ENCODE results near the gene PPP1R9A.
A peak's percentile ranks its signal among the peaks of the same experiment; 100 is the strongest.

Gene PPP1R9A

DNA sequence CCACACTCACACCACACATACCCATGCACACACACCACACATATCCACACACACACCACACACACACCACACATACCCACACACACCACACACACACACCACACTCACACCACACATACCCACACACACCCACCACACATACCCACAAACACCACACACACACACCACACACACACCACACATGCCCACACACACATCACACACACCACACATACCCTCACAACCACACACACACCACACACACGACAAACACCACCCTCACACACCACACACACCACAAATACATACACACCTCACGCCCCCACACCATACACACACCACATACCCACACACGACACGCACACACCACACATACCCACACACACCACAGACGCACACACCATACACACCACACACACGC lies 297.2 kb downstream of the PPP1R9A start:
- no peak for DNase-seq (ENCODE audit: low spot score)

DNA sequence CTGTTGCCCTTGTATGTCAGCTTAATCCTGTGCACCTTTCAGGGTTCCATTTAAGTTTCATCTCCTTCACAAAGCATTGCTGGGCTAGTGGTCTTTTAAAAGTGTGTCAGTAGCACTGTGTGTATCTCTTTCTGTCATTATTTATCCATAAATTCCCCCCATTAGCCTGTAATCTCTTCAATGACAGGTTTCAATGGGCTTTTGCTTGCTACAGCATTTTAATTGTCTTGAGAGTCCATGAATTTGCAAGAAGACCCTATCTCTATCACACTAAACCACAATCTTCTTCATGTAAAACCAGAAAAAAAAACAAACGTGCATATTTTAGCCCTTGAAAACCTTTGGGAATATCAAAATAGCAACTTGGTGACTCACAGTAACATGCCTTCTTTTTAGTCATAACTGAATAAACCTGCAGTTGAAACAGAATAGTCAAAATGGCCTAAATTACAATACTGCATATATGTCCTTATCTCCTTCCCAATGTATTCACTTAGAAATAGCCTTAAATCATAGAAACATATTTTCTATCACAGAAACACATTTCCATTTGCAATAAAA lies 298.4 kb downstream of the PPP1R9A start:
- no peak for DNase-seq (ENCODE audit: low spot score)

DNA sequence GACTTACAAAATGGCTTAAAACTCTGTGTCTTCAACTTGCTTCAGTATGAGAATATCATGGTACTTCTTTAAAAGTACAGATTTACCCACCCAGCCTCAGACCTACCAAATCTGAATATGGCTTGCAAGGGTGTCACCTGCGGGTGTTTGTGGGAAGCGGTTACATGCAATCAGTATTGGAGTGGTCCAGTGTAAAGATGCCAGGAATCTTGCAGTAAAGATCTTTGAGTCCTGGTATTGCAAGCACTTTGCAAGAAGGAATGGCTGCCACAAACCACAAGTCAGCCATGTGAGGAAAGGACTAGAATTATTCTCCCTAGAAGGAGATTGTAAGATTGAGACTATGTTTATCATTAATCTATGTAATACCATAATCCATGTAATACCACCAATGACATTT lies 301.9 kb downstream of the PPP1R9A start:
- no peak for DNase-seq (ENCODE audit: low spot score)

DNA sequence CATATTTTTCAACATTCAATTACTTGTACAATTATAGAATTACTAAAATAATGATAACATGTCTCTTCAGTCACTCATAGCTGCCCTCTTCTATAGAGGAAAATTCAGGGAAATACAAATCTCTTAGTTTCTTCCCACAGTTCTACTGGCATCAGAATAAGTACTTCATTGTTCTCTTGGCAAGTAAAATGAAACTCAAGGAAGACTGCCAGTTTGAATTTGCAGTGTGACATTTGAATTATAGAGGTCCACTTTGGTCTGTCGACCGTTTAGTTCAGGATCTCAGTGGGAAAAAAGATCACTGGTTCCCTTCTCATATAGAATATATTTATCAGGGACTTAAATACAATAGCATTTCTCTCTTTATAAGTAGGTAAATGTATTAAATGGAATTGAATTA lies 302.4 kb downstream of the PPP1R9A start:
- DNase-seq (ENCODE audit: low spot score), result peak; percentile 82

DNA sequence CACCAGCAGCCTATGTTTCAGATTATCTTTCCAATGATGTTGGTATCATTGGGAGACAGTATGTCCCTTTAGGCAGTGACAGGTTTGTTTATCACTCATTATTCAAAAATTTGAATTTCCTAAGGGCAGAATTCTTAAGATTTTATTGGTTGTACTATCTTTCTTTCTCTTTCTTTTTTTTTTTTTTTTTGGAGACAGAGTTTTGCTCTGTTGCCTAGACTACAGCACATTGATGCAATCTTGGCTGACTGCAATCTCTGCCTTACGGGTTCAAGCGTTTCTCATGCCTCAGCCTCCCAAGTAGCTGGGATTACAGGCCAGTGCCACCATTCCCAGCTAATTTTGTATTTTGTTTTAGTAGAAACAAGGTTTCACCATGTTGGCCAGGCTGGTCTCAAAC lies 305.8 kb downstream of the PPP1R9A start:
- no peak for DNase-seq (ENCODE audit: low spot score)

DNA sequence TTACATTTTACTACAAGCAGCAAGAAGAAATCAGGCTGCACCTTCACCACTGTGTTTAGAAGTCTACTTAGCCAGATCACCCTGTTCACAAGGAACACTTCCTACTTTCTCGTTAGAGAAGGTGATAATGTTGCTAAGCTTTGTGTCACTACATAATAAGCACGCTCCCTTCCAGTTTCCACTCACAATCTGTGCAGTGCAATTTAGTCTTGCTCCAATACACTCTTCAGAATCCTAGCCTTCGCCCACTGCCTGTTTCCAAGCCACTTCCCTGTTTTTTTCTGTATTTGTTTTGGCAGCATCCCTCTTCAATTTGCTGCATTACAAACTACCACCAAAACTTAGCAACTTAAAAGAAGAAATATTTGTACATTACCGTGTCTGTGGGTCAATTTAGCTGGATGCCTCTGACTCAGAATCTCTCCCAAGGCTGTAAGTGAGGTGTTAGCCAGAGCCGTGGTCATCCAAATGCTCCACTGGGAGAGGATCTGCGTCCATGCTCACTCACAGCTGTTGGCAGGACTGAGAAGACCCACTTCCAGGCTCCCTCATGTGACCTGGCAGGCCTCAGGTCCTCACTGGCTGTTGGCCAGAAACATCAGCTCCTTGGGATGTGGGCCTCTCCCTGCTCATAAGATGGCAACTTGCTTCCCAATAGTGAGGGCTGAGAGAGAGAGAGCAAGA lies 306.6 kb downstream of the PPP1R9A start:
- DNase-seq (ENCODE audit: low spot score), result peak; percentile 44

DNA sequence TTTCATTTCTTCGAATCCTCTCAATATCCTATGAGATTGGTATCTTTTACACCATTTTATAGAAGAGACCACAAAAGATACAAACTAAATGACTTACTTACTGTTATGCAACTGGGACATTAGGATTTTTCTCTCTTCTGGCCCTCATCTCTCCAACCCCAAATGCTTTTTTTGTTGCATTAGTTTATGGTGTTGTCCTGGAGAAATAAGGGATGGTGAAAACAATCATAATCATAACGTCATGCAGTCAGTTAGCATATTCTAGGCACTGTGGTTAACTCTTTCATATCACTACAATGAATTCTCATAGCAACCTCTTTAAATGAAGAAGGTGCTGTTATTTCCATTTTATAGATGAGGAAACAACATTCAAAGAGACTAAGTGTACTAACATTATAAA lies 312.3 kb downstream of the PPP1R9A start:
- no peak for DNase-seq (ENCODE audit: low spot score)

DNA sequence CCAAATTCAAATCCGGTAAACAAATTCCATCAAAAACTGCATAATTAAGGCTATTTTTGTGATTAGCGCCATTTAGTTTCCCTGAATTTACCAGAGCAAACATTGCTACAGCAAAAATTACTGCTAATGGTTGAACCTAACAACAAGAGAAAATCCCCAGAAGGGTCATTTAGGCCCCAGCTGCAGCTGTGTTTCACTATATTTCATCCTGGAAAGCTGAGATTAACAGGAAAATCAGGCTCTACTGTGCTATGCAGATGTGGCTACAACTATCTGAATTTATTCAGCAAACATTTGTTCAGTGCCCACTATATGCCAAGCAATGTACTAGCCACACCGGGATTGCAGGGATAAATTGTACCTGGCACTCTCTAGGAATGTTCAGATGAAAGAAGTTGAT lies 312.9 kb downstream of the PPP1R9A start:
- DNase-seq (ENCODE audit: low spot score), result no peak

DNA sequence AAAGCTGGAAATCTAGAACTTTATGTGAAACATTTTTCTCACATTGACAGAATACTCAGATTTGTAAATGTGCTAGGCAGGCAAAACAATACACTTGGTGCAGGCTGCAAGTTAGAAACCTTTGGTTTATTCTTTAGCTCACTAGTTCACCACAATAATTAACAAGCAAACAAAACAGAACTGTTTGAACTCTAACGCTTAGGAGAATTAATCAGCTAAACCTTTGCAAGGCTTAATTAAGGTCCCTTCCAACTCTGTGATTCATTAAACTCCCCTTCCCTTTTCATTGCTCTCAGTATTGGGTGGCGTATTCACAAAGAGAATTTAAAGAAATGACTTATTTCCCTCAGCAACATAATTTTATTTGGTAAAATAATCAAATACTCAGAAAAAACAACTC lies 317.9 kb downstream of the PPP1R9A start:
- no peak for DNase-seq (ENCODE audit: low spot score)

DNA sequence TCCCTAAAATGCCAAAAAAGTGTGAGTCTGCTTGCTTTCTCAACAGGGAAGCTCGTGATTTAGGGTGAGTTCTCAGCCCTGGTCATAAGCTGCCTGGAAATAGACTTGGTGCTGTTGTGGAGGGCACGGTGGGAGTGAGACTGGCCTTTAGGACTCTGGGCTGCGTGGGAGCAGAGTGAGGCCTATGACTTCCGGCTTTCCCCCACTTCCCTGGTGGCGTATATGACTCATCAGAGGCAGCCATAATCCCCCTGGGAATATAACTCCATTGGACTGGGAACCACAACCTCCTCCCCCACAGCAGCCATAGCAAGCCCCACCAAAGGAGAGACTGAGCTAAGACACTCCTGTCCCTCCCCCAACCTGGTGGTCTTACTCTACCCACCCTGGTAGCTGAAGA lies 321.9 kb downstream of the PPP1R9A start:
- DNase-seq (ENCODE audit: low spot score), result no peak

DNA sequence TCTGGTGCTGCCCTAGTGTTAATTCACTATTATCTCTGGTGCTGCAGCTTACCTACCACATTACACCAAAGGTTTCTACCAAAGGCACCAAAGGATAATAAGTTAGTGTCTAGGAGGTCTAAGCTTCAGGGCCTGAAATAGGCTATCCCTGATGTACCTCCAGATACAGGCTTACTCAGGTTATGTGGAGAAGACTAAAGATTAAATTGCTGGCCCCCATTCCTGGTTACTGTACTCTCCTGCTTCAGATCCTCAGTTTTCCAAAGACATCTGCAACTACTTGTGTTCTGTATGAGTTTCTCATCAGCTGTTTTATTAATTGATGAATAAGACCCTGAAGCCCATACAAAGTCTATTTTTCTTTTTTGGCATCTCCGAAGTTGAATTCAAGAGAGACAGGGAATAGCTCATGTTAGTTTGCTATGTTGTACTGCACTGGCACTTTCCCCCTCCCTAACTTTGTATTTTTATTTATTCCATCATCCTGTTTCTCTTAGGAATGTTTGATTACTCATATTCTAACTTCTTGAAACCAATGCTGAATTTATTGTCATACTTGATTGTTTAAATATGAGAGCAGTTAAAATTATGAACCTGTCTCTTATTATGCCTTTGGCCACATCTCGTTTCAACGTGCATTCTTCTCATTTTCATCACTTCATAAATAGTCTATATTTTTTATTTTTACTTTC lies 331.0 kb downstream of the PPP1R9A start:
- DNase-seq (ENCODE audit: low spot score), result no peak

DNA sequence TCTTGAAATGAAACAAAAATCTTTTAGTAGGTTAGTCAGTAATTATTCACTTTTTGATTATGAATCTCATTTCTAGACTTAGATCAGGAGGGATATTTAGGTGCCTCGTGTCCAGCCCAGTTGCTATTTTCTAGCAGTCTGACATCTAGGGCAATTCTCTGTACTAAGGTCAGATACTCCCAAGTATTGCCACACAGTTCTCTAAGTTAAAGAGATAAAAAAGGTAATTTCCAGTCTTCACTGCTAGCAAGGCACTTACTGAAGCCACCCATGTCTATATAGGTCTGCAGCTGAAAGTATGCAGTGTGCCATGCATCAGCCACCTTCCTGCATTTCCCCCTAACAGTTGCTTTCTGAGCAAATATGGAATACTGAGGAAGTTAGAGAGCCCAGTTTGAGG lies 333.5 kb downstream of the PPP1R9A start:
- DNase-seq (ENCODE audit: low spot score), result no peak

DNA sequence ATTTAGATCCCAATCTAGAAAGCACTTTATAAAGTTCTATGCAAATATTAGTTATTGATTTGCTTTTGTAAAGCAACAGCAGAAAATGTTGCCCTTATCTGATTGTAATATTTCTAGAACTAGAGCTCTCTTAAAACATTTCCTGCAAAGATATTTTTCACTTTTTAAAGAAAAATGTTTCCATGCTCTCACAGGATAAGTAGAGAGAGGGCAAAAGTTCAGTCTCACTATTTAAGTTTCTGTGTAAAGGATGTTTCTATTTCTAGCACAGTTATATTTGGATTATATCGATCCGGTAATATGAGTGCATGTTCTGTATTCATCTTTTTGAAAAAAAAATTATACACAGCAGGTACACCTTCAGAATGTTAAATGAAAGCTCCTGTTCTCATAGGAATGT lies 334.9 kb downstream of the PPP1R9A start:
- DNase-seq (ENCODE audit: low spot score), result peak; percentile 43

DNA sequence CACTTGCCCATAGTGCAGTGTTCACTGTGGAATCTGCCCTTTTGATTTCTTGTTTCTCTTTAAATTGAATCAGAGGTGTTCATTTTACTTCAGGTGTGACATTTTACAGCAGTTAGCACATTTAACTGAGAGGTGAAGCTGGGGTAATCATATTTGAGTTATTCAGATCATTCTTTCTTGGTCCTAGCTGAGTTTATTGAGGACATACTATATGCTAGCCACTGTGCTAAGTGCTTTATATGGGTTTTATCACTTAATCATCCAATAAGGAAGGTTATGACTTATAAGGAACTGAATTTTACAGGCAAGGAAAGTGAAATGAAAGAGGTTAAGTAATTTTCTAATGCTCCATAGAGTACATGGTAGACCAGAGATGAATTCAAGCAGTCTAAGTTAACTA lies 337.2 kb downstream of the PPP1R9A start:
- DNase-seq (ENCODE audit: low spot score), result no peak

DNA sequence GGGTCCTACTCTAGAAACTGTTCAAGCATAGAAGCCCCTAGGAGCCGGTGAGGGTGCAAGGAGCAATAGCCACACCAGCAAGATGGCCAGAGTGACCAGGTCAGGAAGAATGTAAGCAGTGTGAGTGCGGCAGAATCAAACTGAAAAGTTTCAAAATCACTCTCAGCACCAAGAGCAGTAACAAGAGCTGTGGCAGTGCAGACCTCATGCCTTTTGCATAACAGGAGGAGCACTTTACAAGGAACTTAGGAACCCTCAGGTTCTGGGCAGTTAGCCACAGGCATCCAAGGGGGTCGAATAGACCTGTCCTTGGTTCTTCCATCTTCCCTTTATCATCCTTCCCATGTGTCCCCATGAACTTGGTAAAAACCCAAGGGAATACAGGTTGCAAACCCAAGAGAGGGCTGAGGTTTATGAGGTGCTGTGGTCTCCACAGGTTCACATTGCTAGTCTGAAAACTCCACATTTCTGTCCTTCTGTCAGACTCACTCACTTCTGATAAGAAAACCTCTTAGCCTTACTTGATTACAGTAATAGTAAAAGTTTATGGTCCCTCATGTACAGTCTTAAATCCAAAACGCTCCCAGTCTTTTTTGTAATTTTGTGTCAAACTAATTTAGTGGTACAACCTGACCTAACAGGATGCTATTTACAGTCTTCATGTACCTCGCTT lies 338.6 kb downstream of the PPP1R9A start:
- no peak for DNase-seq (ENCODE audit: low spot score)

DNA sequence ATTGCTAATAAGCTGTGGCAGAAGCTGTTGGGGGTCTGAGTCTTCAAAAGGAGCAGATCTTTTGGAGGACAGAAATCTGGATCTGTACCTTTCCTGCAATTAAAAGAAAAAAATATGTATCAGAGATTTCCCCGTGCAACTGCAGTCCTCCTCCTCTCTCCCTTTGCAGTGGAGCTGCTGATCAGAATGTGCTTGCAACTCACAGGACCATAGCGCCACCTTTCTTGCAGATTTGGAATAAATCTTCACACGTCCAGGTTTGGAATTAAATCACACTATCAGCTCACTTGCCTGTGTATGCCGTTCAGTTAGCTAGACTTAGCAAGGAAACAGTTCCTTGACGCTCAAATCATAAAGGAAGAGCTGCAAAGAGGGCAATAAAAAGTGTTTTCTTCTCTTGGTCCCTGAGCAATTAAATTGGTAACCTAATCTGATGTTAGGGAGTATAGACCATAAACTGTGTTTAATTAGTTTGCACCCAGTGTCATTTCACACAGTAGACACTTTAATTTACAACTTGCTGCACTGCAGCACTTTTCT lies 339.5 kb downstream of the PPP1R9A start:
- DNase-seq (ENCODE audit: low spot score), result peak; percentile 87

DNA sequence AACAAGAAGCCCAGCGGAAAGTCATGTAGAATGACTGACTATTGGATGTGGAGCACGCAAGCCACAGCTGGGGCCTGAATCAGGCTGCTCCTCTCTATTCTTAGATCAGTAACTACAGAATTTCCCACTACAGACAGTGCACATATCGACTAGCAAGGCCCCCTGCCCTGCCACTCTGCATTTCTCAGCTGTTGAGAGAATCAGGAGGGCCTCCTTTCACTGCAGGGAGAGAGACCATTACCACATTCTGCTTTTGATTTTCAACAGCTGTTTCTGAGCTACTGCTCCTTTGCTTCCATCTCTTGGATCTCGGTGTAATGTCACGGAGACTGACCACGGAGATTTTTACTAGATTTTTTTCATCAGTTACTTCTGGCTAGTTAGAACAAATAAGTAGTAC lies 343.2 kb downstream of the PPP1R9A start:
- no peak for DNase-seq (ENCODE audit: low spot score)

DNA sequence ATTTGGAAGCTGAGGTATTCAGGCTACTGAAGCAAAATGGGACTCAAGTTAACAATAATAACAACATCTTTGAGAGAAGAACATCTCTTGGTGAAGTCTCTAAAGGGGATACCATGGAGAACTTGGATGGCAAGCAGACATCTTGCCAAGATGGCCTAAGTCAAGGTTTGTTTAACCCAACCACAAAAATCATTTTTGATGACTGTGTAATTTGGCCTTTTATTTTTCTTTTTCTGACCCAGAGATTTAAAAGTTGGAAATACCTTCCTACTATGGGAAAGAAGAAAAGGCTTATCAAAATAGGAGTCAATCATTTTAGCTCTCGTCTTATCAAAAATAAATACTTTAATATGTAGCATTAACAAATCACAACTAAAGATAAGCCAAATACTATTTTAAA lies 344.6 kb downstream of the PPP1R9A start:
- DNase-seq (ENCODE audit: low spot score), result no peak

DNA sequence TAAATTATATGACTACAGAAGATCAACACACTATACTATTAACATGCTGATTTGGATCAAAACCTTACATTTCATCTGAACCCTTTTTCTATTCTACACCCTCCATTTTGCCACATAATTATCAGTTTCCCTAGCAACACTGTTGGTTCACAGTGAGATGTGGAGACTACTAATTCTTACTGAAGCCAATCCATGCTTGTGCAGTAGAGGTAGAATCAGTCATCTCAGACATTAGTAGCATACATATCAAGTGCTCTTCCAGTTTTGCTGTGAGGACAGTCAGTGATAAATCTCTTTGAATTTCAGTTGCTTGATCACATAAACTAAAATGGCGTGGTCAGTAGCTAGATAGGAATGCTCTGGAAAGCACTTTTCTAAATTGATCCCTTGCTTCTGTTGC lies 346.6 kb downstream of the PPP1R9A start:
- DNase-seq (ENCODE audit: low spot score), result no peak

DNA sequence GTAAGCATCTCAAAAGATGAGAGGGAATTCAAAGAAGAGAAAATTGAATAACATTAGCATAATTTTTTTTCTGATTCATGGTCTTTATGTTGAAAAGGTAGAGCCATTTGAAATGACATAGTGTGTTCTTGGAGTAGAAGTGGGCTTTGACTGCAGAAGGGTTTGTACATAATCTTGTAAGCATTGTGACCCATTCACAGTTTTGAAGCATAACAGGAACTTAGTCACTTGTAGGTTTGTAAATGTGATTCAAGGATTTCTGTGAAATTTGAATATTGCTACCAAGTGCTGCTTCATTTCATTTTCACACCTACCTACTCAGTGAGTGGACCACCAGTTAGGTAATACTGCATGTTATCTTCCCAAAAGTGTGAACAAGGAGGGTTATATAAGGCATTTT lies 348.3 kb downstream of the PPP1R9A start:
- DNase-seq (ENCODE audit: low spot score), result no peak

DNA sequence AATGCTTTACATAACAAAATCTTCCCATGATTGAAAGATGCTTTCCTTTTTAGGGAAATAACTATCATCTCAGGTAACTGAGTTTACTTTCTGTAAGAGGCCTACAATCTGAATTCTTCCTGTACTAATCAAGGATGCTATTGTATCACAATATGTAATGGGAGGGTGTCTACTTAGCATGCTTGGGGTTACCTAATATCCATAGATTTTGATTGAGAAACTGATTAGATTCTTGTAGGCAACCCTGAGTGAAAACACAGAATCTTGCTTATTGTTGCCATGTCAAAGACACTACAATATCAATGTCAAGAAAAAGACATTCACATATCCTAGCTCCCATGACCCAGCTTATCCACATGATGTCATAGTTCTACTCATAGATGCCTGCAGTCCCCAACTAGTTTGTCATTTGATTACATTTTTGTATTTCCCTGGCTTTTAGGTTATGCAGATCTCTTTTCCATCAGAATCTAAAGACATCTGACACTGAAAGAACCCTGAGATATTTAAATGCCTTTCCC lies 354.6 kb downstream of the PPP1R9A start:
- no peak for DNase-seq (ENCODE audit: low spot score)

DNA sequence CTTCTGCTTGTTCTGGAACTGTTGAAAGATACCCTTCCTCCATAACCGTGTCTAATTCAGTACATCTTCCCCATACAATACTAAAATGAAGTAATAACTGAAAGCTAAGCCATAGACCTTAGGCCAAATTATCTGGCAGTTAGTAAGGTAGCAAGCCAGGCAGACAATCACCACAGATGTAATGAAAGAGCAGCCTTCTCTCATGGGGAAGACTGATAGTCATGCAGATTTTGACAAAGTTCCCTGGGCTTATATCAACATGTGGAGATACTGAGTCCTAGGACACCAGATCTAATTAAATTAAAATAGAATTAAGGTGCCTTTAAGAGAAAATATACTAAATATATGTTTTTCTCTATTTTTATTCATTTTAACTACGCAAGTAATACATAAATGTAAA lies 355.5 kb downstream of the PPP1R9A start:
- no peak for DNase-seq (ENCODE audit: low spot score)

Data from putamen (tissue), 1 donor.